HEK293 (cell line): Measurements from ENCODE around the gene PDE4B.

Experiments
- GLI4 ChIP-seq: fragments of 450-650 bp; formaldehyde crosslinking; IDR thresholded peaks from 2 replicates; pipeline ENCODE4 v1.5.1; 2016; ENCODE audit warnings: missing biosample characterization, missing genetic modification characterization
- HOXD13 ChIP-seq: sonication (generic); formaldehyde crosslinking; IDR thresholded peaks from 2 replicates; pipeline ENCODE4 v1.8.0; 2022; ENCODE audit warnings: missing genetic modification reagents, borderline replicate concordance
- KLF1 ChIP-seq: fragments of 450-650 bp; formaldehyde crosslinking; IDR thresholded peaks from 2 replicates; pipeline ENCODE4 v1.5.1; 2016; ENCODE audit warnings: missing biosample characterization, missing genetic modification characterization
- SCRT1 ChIP-seq: fragments of 450-650 bp; formaldehyde crosslinking; IDR thresholded peaks from 2 replicates; pipeline ENCODE4 v1.5.1; 2016; ENCODE audit warnings: missing biosample characterization, missing genetic modification characterization, borderline replicate concordance
- ZBTB17 ChIP-seq: fragments of 450-650 bp; formaldehyde crosslinking; IDR thresholded peaks from 2 replicates; pipeline ENCODE4 v1.5.1; 2016; ENCODE audit warnings: missing biosample characterization, missing genetic modification characterization
- ZBTB48 ChIP-seq: fragments of 450-650 bp; formaldehyde crosslinking; IDR thresholded peaks from 2 replicates; pipeline ENCODE4 v1.5.1; 2016; ENCODE audit warnings: missing biosample characterization, missing genetic modification characterization
- ZBTB8A ChIP-seq: fragments of 450-650 bp; formaldehyde crosslinking; IDR thresholded peaks from 2 replicates; pipeline ENCODE4 v1.5.1; 2016; ENCODE audit warnings: missing biosample characterization, missing genetic modification characterization
- ZFHX2 ChIP-seq: fragments of 450-650 bp; formaldehyde crosslinking; conservative IDR thresholded peaks from 2 replicates; pipeline ENCODE4 v1.5.1; 2016; ENCODE audit warnings: missing biosample characterization, missing genetic modification characterization
- ZFP37 ChIP-seq: fragments of 450-650 bp; formaldehyde crosslinking; IDR thresholded peaks from 2 replicates; pipeline ENCODE4 v1.5.1; 2016; ENCODE audit warnings: missing biosample characterization, missing genetic modification characterization
- ZNF10 ChIP-seq: fragments of 450-650 bp; formaldehyde crosslinking; IDR thresholded peaks from 2 replicates; pipeline ENCODE4 v1.5.1; 2017; ENCODE audit warnings: missing biosample characterization, missing genetic modification characterization
- ZNF121 ChIP-seq: fragments of 450-650 bp; formaldehyde crosslinking; IDR thresholded peaks from 2 replicates; pipeline ENCODE4 v1.5.1; 2016; ENCODE audit warnings: missing biosample characterization, missing genetic modification characterization
- ZNF24 ChIP-seq: fragments of 450-650 bp; formaldehyde crosslinking; IDR thresholded peaks from 2 replicates; pipeline ENCODE4 v1.5.1; 2016; ENCODE audit warnings: missing biosample characterization, missing genetic modification characterization
- ZNF335 ChIP-seq: fragments of 450-650 bp; formaldehyde crosslinking; conservative IDR thresholded peaks from 2 replicates; pipeline ENCODE4 v1.5.1; 2016; ENCODE audit warnings: missing biosample characterization, missing genetic modification characterization
- ZNF350 ChIP-seq: fragments of 450-650 bp; formaldehyde crosslinking; IDR thresholded peaks from 2 replicates; pipeline ENCODE4 v1.5.0; 2017; ENCODE audit warnings: missing biosample characterization, mild to moderate bottlenecking, missing genetic modification characterization
- ZNF37A ChIP-seq: fragments of 450-650 bp; IDR thresholded peaks from 2 replicates; pipeline ENCODE4 v1.5.1; 2018; ENCODE audit warnings: missing biosample characterization, missing genetic modification characterization
- ZNF404 ChIP-seq: fragments of 450-650 bp; formaldehyde crosslinking; IDR thresholded peaks from 2 replicates; pipeline ENCODE4 v1.5.1; 2017; ENCODE audit warnings: missing biosample characterization, missing genetic modification characterization
- ZNF426 ChIP-seq: fragments of 450-650 bp; formaldehyde crosslinking; IDR thresholded peaks from 2 replicates; pipeline ENCODE4 v1.5.1; 2017; ENCODE audit warnings: missing biosample characterization, missing genetic modification characterization, mild to moderate bottlenecking, inconsistent platforms, moderate library complexity
- ZNF473 ChIP-seq: fragments of 450-650 bp; formaldehyde crosslinking; IDR thresholded peaks from 2 replicates; pipeline ENCODE4 v1.5.1; 2017; ENCODE audit warnings: missing biosample characterization, missing genetic modification characterization
- ZNF48 ChIP-seq: fragments of 450-650 bp; formaldehyde crosslinking; IDR thresholded peaks from 2 replicates; pipeline ENCODE4 v1.5.1; 2016; ENCODE audit warnings: missing biosample characterization, missing genetic modification characterization
- ZNF529 ChIP-seq: fragments of 450-650 bp; formaldehyde crosslinking; IDR thresholded peaks from 2 replicates; pipeline ENCODE4 v1.5.1; 2017; ENCODE audit warnings: missing genetic modification characterization, missing biosample characterization; ENCODE audit not compliant: insufficient replicate concordance
- ZNF600 ChIP-seq: fragments of 450-650 bp; formaldehyde crosslinking; IDR thresholded peaks from 2 replicates; pipeline ENCODE4 v1.5.1; 2016; ENCODE audit warnings: missing biosample characterization, missing genetic modification characterization
- ZNF639 ChIP-seq: fragments of 450-650 bp; formaldehyde crosslinking; IDR thresholded peaks from 2 replicates; pipeline ENCODE4 v1.5.1; 2016; ENCODE audit warnings: missing biosample characterization, missing genetic modification characterization
- ZNF664 ChIP-seq: fragments of 450-650 bp; formaldehyde crosslinking; IDR thresholded peaks from 2 replicates; pipeline ENCODE4 v1.5.1; 2016; ENCODE audit warnings: missing biosample characterization, missing genetic modification characterization
- ZNF670 ChIP-seq: fragments of 450-650 bp; formaldehyde crosslinking; IDR thresholded peaks from 2 replicates; pipeline ENCODE4 v1.5.1; 2016; ENCODE audit warnings: missing biosample characterization, missing genetic modification characterization, low read depth
- ZNF76 ChIP-seq: fragments of 450-650 bp; formaldehyde crosslinking; IDR thresholded peaks from 2 replicates; pipeline ENCODE4; 2016; ENCODE audit warnings: low read depth, missing biosample characterization, missing genetic modification characterization, borderline replicate concordance
- ZNF792 ChIP-seq: fragments of 450-650 bp; formaldehyde crosslinking; IDR thresholded peaks from 2 replicates; pipeline ENCODE4 v1.5.1; 2016; ENCODE audit warnings: missing biosample characterization, missing genetic modification characterization
- ZSCAN16 ChIP-seq: fragments of 450-650 bp; formaldehyde crosslinking; IDR thresholded peaks from 2 replicates; pipeline ENCODE4 v1.5.1; 2016; ENCODE audit warnings: missing biosample characterization, missing genetic modification characterization
- ZXDB ChIP-seq: fragments of 450-650 bp; formaldehyde crosslinking; IDR thresholded peaks from 2 replicates; pipeline ENCODE4 v1.5.1; 2016; ENCODE audit warnings: missing biosample characterization, missing genetic modification characterization
- TF ChIP-seq, protein P1 (sequence below): fragments of 450-650 bp; formaldehyde crosslinking; IDR thresholded peaks from 2 replicates; pipeline ENCODE4 v1.5.1; 2016; ENCODE audit warnings: missing biosample characterization, missing genetic modification characterization
- TF ChIP-seq, protein P2 (sequence below): fragments of 450-650 bp; formaldehyde crosslinking; IDR thresholded peaks from 2 replicates; pipeline ENCODE4 v1.5.1; 2017; ENCODE audit warnings: missing biosample characterization, missing genetic modification characterization
- TF ChIP-seq, protein P3 (sequence below): fragments of 450-650 bp; formaldehyde crosslinking; IDR thresholded peaks from 2 replicates; pipeline ENCODE4 v1.5.1; 2016; ENCODE audit warnings: missing biosample characterization, missing genetic modification characterization
- TF ChIP-seq, protein P4 (sequence below): fragments of 450-650 bp; formaldehyde crosslinking; IDR thresholded peaks from 2 replicates; pipeline ENCODE4; 2016; ENCODE audit warnings: missing biosample characterization, missing genetic modification characterization
- TF ChIP-seq, protein P5 (sequence below): fragments of 450-650 bp; formaldehyde crosslinking; IDR thresholded peaks from 2 replicates; pipeline ENCODE4 v1.5.1; 2016; ENCODE audit warnings: missing biosample characterization, missing genetic modification characterization

Gene PDE4B

GRCh38 chr1:66182551-66183178 lies 390.0 kb downstream of the PDE4B start (continued):
- TF ChIP-seq, protein P1, sequence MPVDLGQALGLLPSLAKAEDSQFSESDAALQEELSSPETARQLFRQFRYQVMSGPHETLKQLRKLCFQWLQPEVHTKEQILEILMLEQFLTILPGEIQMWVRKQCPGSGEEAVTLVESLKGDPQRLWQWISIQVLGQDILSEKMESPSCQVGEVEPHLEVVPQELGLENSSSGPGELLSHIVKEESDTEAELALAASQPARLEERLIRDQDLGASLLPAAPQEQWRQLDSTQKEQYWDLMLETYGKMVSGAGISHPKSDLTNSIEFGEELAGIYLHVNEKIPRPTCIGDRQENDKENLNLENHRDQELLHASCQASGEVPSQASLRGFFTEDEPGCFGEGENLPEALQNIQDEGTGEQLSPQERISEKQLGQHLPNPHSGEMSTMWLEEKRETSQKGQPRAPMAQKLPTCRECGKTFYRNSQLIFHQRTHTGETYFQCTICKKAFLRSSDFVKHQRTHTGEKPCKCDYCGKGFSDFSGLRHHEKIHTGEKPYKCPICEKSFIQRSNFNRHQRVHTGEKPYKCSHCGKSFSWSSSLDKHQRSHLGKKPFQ (tag by site-specific recombination), result no peak
- TF ChIP-seq ZNF473 (tag by site-specific recombination), result no peak
- peak; percentile 70 for TF ChIP-seq ZXDB (tag by site-specific recombination)
- no peak for TF ChIP-seq ZNF792 (tag by site-specific recombination)
- TF ChIP-seq ZBTB48 (tag by site-specific recombination), result no peak
- no peak for TF ChIP-seq ZNF37A
- TF ChIP-seq ZNF664, result no peak
- no peak for TF ChIP-seq ZNF350 (tag by site-specific recombination)
- TF ChIP-seq ZNF670 (tag by site-specific recombination), result no peak
- no peak for TF ChIP-seq ZNF426 (tag by site-specific recombination)
- TF ChIP-seq, protein P2, sequence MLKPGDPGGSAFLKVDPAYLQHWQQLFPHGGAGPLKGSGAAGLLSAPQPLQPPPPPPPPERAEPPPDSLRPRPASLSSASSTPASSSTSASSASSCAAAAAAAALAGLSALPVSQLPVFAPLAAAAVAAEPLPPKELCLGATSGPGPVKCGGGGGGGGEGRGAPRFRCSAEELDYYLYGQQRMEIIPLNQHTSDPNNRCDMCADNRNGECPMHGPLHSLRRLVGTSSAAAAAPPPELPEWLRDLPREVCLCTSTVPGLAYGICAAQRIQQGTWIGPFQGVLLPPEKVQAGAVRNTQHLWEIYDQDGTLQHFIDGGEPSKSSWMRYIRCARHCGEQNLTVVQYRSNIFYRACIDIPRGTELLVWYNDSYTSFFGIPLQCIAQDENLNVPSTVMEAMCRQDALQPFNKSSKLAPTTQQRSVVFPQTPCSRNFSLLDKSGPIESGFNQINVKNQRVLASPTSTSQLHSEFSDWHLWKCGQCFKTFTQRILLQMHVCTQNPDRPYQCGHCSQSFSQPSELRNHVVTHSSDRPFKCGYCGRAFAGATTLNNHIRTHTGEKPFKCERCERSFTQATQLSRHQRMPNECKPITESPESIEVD (tag by site-specific recombination), result peak; percentile 100
- no peak for TF ChIP-seq ZBTB8A (tag by site-specific recombination)
- TF ChIP-seq ZNF48 (tag by site-specific recombination), result no peak
- no peak for TF ChIP-seq ZNF600 (tag by site-specific recombination)
- peak; percentile 55; the same call in 1 of the 2 replicates for TF ChIP-seq ZBTB17 (tag by site-specific recombination)
- TF ChIP-seq, protein P3, sequence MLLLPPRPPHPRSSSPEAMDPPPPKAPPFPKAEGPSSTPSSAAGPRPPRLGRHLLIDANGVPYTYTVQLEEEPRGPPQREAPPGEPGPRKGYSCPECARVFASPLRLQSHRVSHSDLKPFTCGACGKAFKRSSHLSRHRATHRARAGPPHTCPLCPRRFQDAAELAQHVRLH (tag by site-specific recombination), result no peak
- TF ChIP-seq HOXD13 (CRISPR knock-in tag), result peak; percentile 36; the same call in 1 of the 2 replicates
- TF ChIP-seq ZNF404, result no peak
- peak; percentile 68 for TF ChIP-seq ZNF335 (tag by site-specific recombination)
- no peak for TF ChIP-seq ZNF121
- TF ChIP-seq GLI4 (tag by site-specific recombination), result no peak
- no peak for TF ChIP-seq SCRT1
- TF ChIP-seq KLF1 (tag by site-specific recombination), result no peak
- TF ChIP-seq ZNF76 (tag by site-specific recombination), result peak; percentile 12; the same call in 1 of the 2 replicates
- TF ChIP-seq ZNF639 (tag by site-specific recombination), result peak; percentile 45; the same call in 1 of the 2 replicates
- TF ChIP-seq ZNF529 (tag by site-specific recombination), result no peak
- TF ChIP-seq, protein P4, sequence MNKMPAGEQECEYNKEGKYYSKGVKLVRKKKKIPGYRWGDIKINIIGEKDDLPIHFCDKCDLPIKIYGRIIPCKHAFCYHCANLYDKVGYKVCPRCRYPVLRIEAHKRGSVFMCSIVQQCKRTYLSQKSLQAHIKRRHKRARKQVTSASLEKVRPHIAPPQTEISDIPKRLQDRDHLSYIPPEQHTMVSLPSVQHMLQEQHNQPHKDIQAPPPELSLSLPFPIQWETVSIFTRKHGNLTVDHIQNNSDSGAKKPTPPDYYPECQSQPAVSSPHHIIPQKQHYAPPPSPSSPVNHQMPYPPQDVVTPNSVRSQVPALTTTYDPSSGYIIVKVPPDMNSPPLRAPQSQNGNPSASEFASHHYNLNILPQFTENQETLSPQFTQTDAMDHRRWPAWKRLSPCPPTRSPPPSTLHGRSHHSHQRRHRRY (tag by site-specific recombination), result no peak
- TF ChIP-seq ZFHX2, result no peak
- TF ChIP-seq ZNF24 (tag by site-specific recombination), result no peak
- no peak for TF ChIP-seq ZFP37 (tag by site-specific recombination)
- TF ChIP-seq ZSCAN16 (tag by site-specific recombination), result no peak
- no peak for TF ChIP-seq ZNF10 (tag by site-specific recombination)
- TF ChIP-seq, protein P5, sequence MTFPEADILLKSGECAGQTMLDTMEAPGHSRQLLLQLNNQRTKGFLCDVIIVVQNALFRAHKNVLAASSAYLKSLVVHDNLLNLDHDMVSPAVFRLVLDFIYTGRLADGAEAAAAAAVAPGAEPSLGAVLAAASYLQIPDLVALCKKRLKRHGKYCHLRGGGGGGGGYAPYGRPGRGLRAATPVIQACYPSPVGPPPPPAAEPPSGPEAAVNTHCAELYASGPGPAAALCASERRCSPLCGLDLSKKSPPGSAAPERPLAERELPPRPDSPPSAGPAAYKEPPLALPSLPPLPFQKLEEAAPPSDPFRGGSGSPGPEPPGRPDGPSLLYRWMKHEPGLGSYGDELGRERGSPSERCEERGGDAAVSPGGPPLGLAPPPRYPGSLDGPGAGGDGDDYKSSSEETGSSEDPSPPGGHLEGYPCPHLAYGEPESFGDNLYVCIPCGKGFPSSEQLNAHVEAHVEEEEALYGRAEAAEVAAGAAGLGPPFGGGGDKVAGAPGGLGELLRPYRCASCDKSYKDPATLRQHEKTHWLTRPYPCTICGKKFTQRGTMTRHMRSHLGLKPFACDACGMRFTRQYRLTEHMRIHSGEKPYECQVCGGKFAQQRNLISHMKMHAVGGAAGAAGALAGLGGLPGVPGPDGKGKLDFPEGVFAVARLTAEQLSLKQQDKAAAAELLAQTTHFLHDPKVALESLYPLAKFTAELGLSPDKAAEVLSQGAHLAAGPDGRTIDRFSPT, result peak; percentile 82
